Lung (tissue), 13 donors: ENCODE data around the gene VAPA. TPM values are rescaled to one million over a fixed set of nuclear protein-coding genes. Genes with fewer than 3 reads are reported as not detected.

Source experiments
- ATAC-seq: fragments of 200-7000 bp; cut with Tn5 transposase; one replicate; pipeline ENCODE4 v1.9.1; 2020; ENCODE audit warnings: moderate number of reproducible peaks; ENCODE audit not compliant: insufficient read depth, low FRiP score
- DNase-seq, 3 donors: peaks; one replicate each; pipeline ENCODE4 v3.0.0-alpha.2; 2013 to 2017
- H3K27ac ChIP-seq, 2 donors: one replicate each; pipeline ENCODE4 v1.5.1; 2013; ENCODE audit warnings: mild to moderate bottlenecking in 2 of 2, moderate library complexity in 2 of 2, control low read depth in 1 of 2, inconsistent platforms in 1 of 2, low read depth in 1 of 2, low read length in 1 of 2
- H3K27me3 ChIP-seq, 3 donors: one replicate each; pipeline ENCODE4 v1.5.1; 2013; ENCODE audit warnings: low read length in 2 of 3; ENCODE audit not compliant: control insufficient read depth in 3 of 3, insufficient read depth in 3 of 3
- H3K36me3 ChIP-seq, 4 donors: one replicate each; pipeline ENCODE4 v1.5.1; 2013; ENCODE audit warnings: low read length in 4 of 4, mild to moderate bottlenecking in 1 of 4, moderate library complexity in 1 of 4; ENCODE audit not compliant: control insufficient read depth in 4 of 4, insufficient read depth in 4 of 4
- H3K4me1 ChIP-seq, 5 donors: one replicate each; pipeline ENCODE4 v1.5.1; 2013; ENCODE audit warnings: low read length in 5 of 5, mild to moderate bottlenecking in 2 of 5, moderate library complexity in 1 of 5; ENCODE audit not compliant: control insufficient read depth in 5 of 5, insufficient read depth in 5 of 5
- H3K4me3 ChIP-seq: one replicate; pipeline ENCODE4 v1.5.1; 2013; ENCODE audit warnings: mild to moderate bottlenecking, control low read depth, moderate library complexity
- H3K9ac ChIP-seq, 2 donors: one replicate each; pipeline ENCODE4 v1.5.1; 2013; ENCODE audit warnings: low read length in 2 of 2, control low read depth in 1 of 2; ENCODE audit not compliant: insufficient read depth in 1 of 2
- H3K9me3 ChIP-seq, 4 donors: one replicate each; pipeline ENCODE4 v1.5.1; 2013; ENCODE audit warnings: low read length in 3 of 4, mild to moderate bottlenecking in 1 of 4, moderate library complexity in 1 of 4; ENCODE audit not compliant: control insufficient read depth in 4 of 4, insufficient read depth in 3 of 4
- CTCF ChIP-seq: IDR thresholded peaks from 2 replicates; pipeline ENCODE4 v1.5.1; 2012; ENCODE audit warnings: mild to moderate bottlenecking; ENCODE audit errors: control extremely low read depth, extremely low read depth
- WGBS, 2 donors: extraction: QIAGEN DNeasy Blood & Tissue Kit; methylation state at CpG; one replicate each; pipeline ENCODE4 v1.1.7; 2013; 5-methylcytosine and 5-hydroxymethylcytosine counted together
- polyA plus RNA-seq, 2 donors: library from polyadenylated mRNA; stranded (reverse); fragments of 200-250 nt; gene quantifications; one replicate each; pipeline ENCODE4 v1.2.1, GENCODE V29; 2013
- small RNA-seq: library from RNA; depleted of rRNA; stranded (forward); fragments of <200 nt; gene quantifications from one replicate; pipeline ENCODE3, GENCODE V24; 2014; ENCODE audit warnings: low replicate concordance
- total RNA-seq, 2 donors: library from RNA; depleted of rRNA in 1 of 2; stranded (reverse); fragments of >200 nt in 1 of 2; gene quantifications; one replicate each; pipeline ENCODE4 v1.2.1, GENCODE V29; 2014 to 2021
- donor health status: control.
- donor health status: control.
- donor health status: Bipolar disorder and iron deficiency.
- donor health status: healthy.
- donor health status: DM: yes; HTN: yes; CAD: no.

VAPA gene
- total and polyA plus RNA-seq, 4 donors: 143 to 351 (median 248) TPM

- no peak overlapping the region for H3K27ac ChIP-seq
- 95 to 98% methylated on average over 3 of the region's 3 CpGs for WGBS, 2 donors
- peaks cover 0 to 24% (median 8%) of the 10 kb centered on the region in 5 donors for H3K4me1 ChIP-seq
- H3K27me3 ChIP-seq: no peaks in the 10 kb centered on the region
- no peaks in the 10 kb centered on the region for H3K9me3 ChIP-seq
- no peaks in the 10 kb centered on the region for H3K36me3 ChIP-seq
- no peak for ATAC-seq
- TF ChIP-seq CTCF: no peak
- no peak overlapping the region for H3K4me3 ChIP-seq
- DNase-seq: no peak
- no peak overlapping the region for H3K9ac ChIP-seq
Measured at GRCh38 chr18:10008006-10008647, 94.3 kb downstream of the VAPA start.

Small RNA genes within 50 kb of the gene (small RNA-seq; reads per million reads assigned to genes)
- gene RNA5SP450: not detected

Other genes starting within 250 kb of the VAPA start
- 100 to 1,000 TPM in 1 of 2 donors, 10 to 100 TPM in 1; 32.1 to 114 TPM for gene RAB31, start 205.7 kb upstream of the VAPA start, total RNA-seq
- gene RAB31, start 205.7 kb upstream of the VAPA start, polyA plus RNA-seq: 10 to 100 TPM; 21.5 to 67.0 TPM
- gene TXNDC2, start 28.0 kb upstream of the VAPA start, total RNA-seq: under 1 TPM in 1 of 2 donors, not detected in 1; 0.12 TPM
- under 1 TPM; 0.16 to 0.19 TPM for gene TXNDC2, start 28.0 kb upstream of the VAPA start, polyA plus RNA-seq